Thyroid gland (tissue), 4 donors: ENCODE measurements around the gene CERS5. TPM values are rescaled to one million over a fixed set of nuclear protein-coding genes. Genes with fewer than 3 reads are reported as not detected.

Source experiments
- DNase-seq, 2 donors: peaks; one replicate each; pipeline ENCODE4 v3.0.0-alpha.2; 2019
- H3K27ac ChIP-seq, 3 donors: fragments of 200-600 bp; sonication (generic); 1 replicate in 2 of 3; 2 replicates in 1 of 3; pipeline ENCODE4 v1.5.1; 2016 to 2019; ENCODE audit warnings: mild to moderate bottlenecking in 1 of 3, moderate library complexity in 1 of 3
- H3K27me3 ChIP-seq: fragments of 200-600 bp; sonication (generic); one replicate; pipeline ENCODE4 v1.5.1; 2019
- H3K36me3 ChIP-seq, 2 donors: fragments of 200-600 bp; sonication (generic); one replicate each; pipeline ENCODE4 v1.5.1; 2016 to 2019
- H3K4me1 ChIP-seq, 2 donors: fragments of 200-600 bp; sonication (generic); one replicate each; pipeline ENCODE4 v1.5.1; 2017 to 2019
- H3K4me3 ChIP-seq, 3 donors: fragments of 200-600 bp; sonication (generic); replicated peaks in 1 of 3; 1 replicate in 2 of 3; 2 replicates in 1 of 3; pipeline ENCODE4 v1.5.1; 2016; ENCODE audit warnings: mild to moderate bottlenecking in 1 of 3
- H3K9me3 ChIP-seq: fragments of 200-600 bp; sonication (generic); one replicate; pipeline ENCODE4 v1.5.1; 2017
- CTCF ChIP-seq, 6 experiments: fragments of 200-600 bp in 3 of 6; fragments of 450-650 bp in 3 of 6; sonication (generic) in 3 of 6; IDR thresholded peaks; one replicate each; pipeline ENCODE4 v1.5.1; 2016 to 2019; ENCODE audit warnings: antibody characterized with exemption in 6 of 6, mild to moderate bottlenecking in 2 of 6, inconsistent platforms in 1 of 6, moderate library complexity in 1 of 6
- POLR2A ChIP-seq, 2 donors: fragments of 450-650 bp; IDR thresholded peaks; one replicate each; pipeline ENCODE4 v1.6.1; 2017; ENCODE audit warnings: antibody characterized with exemption in 2 of 2, mild to moderate bottlenecking in 2 of 2, moderate library complexity in 1 of 2
- WGBS, 2 donors: methylation state at CpG; one replicate each; pipeline ENCODE4 v1.1.5; 2017; 5-methylcytosine and 5-hydroxymethylcytosine counted together
- intact Hi-C: fragments of 100-400 bp; cut with DNase I; formaldehyde crosslinking; loops from one replicate; pipeline ENCODE4 v1.15.1; 2023
- total RNA-seq, 4 donors: library from RNA; depleted of rRNA; stranded (reverse); fragments of >200 nt; gene quantifications; one replicate each; pipeline ENCODE4 v1.2.3, GENCODE V29; 2016

The CERS5 gene
- total RNA-seq, 4 donors from 2014 or later: 20.2 to 34.9 (median 29.5) TPM

- Histone ChIP-seq H3K27me3 (no peaks in the 10 kb centered on the region), H3K36me3 (peaks cover 0 to 4% of the 10 kb centered on the region in 2 donors), H3K4me3 (no peak overlapping the region), H3K9me3 (no peaks in the 10 kb centered on the region), H3K4me1 (peaks cover 16 to 43% of the 10 kb centered on the region in 2 donors), H3K27ac (peak overlapping the region; percentile 27 to 67 (median 53))
- TF ChIP-seq POLR2A (IDR thresholded peaks at IDR 0.05): no peak
- no peak for TF ChIP-seq CTCF (IDR thresholded peaks at IDR 0.05)
- DNase-seq: peak; percentile 63 to 67
- 35 to 43% methylated on average over 4 of the region's 4 CpGs for WGBS, 2 donors
- intact Hi-C loops: no loop called here
Measured at GRCh38 chr12:50188241-50188781, 21.1 kb upstream of the CERS5 start.

GRCh38 chr12:50187084-50187900 lies 20.1 kb upstream of the CERS5 start:
- Histone ChIP-seq H3K27ac (peak overlapping the region; percentile 27 to 67 (median 53)), H3K9me3 (no peaks in the 10 kb centered on the region), H3K27me3 (no peaks in the 10 kb centered on the region), H3K4me1 (peaks cover 16 to 43% of the 10 kb centered on the region in 2 donors), H3K36me3 (no peaks in the 10 kb centered on the region), H3K4me3 (no peak overlapping the region)
- TF ChIP-seq CTCF (IDR thresholded peaks at IDR 0.05): no peak
- TF ChIP-seq POLR2A (IDR thresholded peaks at IDR 0.05): no peak
- no peak for DNase-seq
- intact Hi-C loops: no loop called here
- WGBS, 2 donors: 59 to 70% methylated on average over 7 of the region's 7 CpGs

GRCh38 chr12:50186681-50187080 lies 19.5 kb upstream of the CERS5 start:
- Histone ChIP-seq H3K36me3 (peaks cover 2 to 3% of the 10 kb centered on the region in 2 donors), H3K27ac (no peak overlapping the region), H3K27me3 (no peaks in the 10 kb centered on the region), H3K4me3 (no peak overlapping the region), H3K4me1 (peaks cover 16 to 43% of the 10 kb centered on the region in 2 donors), H3K9me3 (no peaks in the 10 kb centered on the region)
- 80 to 87% methylated on average over 1 of the region's 1 CpG for WGBS, 2 donors
- no peak for DNase-seq
- intact Hi-C loops: no loop called here
- TF ChIP-seq CTCF (IDR thresholded peaks at IDR 0.05) (no peak), POLR2A (IDR thresholded peaks at IDR 0.05) (no peak)

- Histone ChIP-seq H3K9me3 (no peaks in the 10 kb centered on the region), H3K27me3 (no peaks in the 10 kb centered on the region), H3K4me3 (no peak overlapping the region), H3K4me1 (peaks cover 16 to 43% of the 10 kb centered on the region in 2 donors), H3K27ac (no peak overlapping the region), H3K36me3 (peaks cover 3 to 8% of the 10 kb centered on the region in 2 donors)
- intact Hi-C loops: no loop called here
- WGBS, 2 donors: 88 to 94% methylated on average over 6 of the region's 6 CpGs
- TF ChIP-seq POLR2A (IDR thresholded peaks at IDR 0.05): no peak
- no peak for TF ChIP-seq CTCF (IDR thresholded peaks at IDR 0.05)
- DNase-seq: no peak
Measured at GRCh38 chr12:50185970-50186663, 18.9 kb upstream of the CERS5 start.
